NCI-H510A treated with DMSO at 0.1 percent for 48 hours (cell line): ENCODE measurements around the gene AKAP13.
"Not testable (repeated sequence)": the region's sequence is repeated elsewhere in the genome, so short reads cannot be mapped to it uniquely, and the experiment has no call there.

Source experiments
- DNase-seq: peaks from one replicate; lab custom pipeline; 2025; lab: John Stamatoyannopoulos, UW

Gene AKAP13

GRCh38 chr15:85479071-85479647 is 98.8 kb downstream of the AKAP13 start:
- DNase-seq, result no peak

GRCh38 chr15:85480923-85481322 is 100.5 kb downstream of the AKAP13 start:
- no peak for DNase-seq

GRCh38 chr15:85481543-85481942 is 101.1 kb downstream of the AKAP13 start:
- DNase-seq, result not testable (repeated sequence)

GRCh38 chr15:85482894-85483293 is 102.5 kb downstream of the AKAP13 start:
- no peak for DNase-seq

- not testable (repeated sequence) for DNase-seq
These were observed 103.6 kb downstream of the AKAP13 start for GRCh38 chr15:85483955-85484354.

GRCh38 chr15:85484923-85485322 is 104.5 kb downstream of the AKAP13 start:
- DNase-seq, result not testable (repeated sequence)

GRCh38 chr15:85485956-85486567 is 105.7 kb downstream of the AKAP13 start:
- peak; percentile 85 for DNase-seq

GRCh38 chr15:85487796-85488195 is 107.4 kb downstream of the AKAP13 start:
- not testable (repeated sequence) for DNase-seq

GRCh38 chr15:85488997-85489396 is 108.6 kb downstream of the AKAP13 start:
- no peak for DNase-seq

GRCh38 chr15:85489773-85490493 is 109.5 kb downstream of the AKAP13 start:
- DNase-seq, result no peak

- no peak for DNase-seq
These were observed 110.5 kb downstream of the AKAP13 start for GRCh38 chr15:85490856-85491255.

- DNase-seq, result no peak
These were observed 111.3 kb downstream of the AKAP13 start for GRCh38 chr15:85491691-85492090.

GRCh38 chr15:85492406-85492805 is 112.0 kb downstream of the AKAP13 start:
- no peak for DNase-seq

GRCh38 chr15:85493260-85493659 is 112.9 kb downstream of the AKAP13 start:
- DNase-seq, result no peak

GRCh38 chr15:85494048-85494777 is 113.8 kb downstream of the AKAP13 start:
- peak; percentile 37 for DNase-seq

- no peak for DNase-seq
These were observed 114.7 kb downstream of the AKAP13 start for GRCh38 chr15:85495096-85495495.

- no peak for DNase-seq
These were observed 115.1 kb downstream of the AKAP13 start for GRCh38 chr15:85495544-85495943.

GRCh38 chr15:85496151-85496550 is 115.7 kb downstream of the AKAP13 start:
- no peak for DNase-seq

GRCh38 chr15:85496551-85497171 is 116.3 kb downstream of the AKAP13 start:
- no peak for DNase-seq

GRCh38 chr15:85497172-85497569 is 116.8 kb downstream of the AKAP13 start:
- DNase-seq, result peak; percentile 72

- DNase-seq, result no peak
These were observed 118.1 kb downstream of the AKAP13 start for GRCh38 chr15:85498471-85498870.

- peak; percentile 81 for DNase-seq
These were observed 119.0 kb downstream of the AKAP13 start for GRCh38 chr15:85499371-85499887.
